ENCODE results near the gene ATP6V0E2. TPM values are rescaled to one million over a fixed set of nuclear protein-coding genes. Genes with fewer than 3 reads are reported as not detected.

Gene ATP6V0E2
- total RNA-seq, 1 experiment from 2014 or later = 26.2 TPM

DNA sequence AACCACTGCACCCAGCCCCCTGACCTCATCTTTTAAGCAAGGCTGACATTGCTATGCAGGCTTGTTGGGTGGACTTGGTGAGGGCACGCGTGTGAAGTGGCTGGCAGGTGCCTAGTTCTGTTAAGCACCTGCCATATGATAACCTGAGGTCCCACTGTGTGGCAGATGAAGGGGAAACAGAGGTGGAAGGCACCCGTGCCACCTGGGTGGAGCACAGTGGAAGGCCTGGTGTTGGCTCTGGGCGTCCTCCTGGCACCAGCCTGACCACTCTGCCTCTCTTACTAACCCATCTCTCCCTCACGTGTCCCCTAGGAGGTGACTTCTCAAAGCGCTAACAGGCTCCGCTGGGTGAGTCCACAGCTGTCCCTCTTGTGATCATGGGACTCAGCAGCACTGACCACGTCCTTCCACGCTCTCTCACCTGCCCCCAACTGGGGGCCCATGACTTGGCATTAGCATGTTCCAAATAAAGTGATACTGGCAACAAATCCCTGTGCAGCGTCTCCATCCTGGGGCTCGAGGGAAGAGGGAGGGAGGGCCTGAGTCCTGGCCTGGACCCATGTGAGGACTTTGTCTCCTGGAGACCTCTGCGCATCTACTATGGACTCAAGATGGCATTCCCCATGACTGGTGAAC is 40.2 kb upstream of the ATP6V0E2 start:
- POLR2A ChIA-PET = no interaction called here
- DNase-seq (ENCODE audit: low spot score) (peak; percentile 5), ATAC-seq (no peak)
- CTCF ChIA-PET = interaction anchor here (0.9 to 2.9 kb wide), 4 partner anchors 26 to 92 kb away, joined by 3 to 14 read pairs (median 4); no protein-coding TSS in a partner anchor
- Mint-ChIP-seq H3K4me3 (no peak overlapping the region), H3K4me1 (peaks cover 18% of the 10 kb centered on the region), H3K36me3 (no peaks in the 10 kb centered on the region), H3K9me3 (no peaks in the 10 kb centered on the region), H3K27me3 (ENCODE audit: low read depth) (peaks cover 9% of the 10 kb centered on the region), H3K27ac (no peak overlapping the region)
- TF ChIP-seq, protein P1, sequence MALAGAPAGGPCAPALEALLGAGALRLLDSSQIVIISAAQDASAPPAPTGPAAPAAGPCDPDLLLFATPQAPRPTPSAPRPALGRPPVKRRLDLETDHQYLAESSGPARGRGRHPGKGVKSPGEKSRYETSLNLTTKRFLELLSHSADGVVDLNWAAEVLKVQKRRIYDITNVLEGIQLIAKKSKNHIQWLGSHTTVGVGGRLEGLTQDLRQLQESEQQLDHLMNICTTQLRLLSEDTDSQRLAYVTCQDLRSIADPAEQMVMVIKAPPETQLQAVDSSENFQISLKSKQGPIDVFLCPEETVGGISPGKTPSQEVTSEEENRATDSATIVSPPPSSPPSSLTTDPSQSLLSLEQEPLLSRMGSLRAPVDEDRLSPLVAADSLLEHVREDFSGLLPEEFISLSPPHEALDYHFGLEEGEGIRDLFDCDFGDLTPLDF (CRISPR knock-in tag; IDR thresholded peaks at IDR 0.05) = no peak
- no peak for TF ChIP-seq NFATC4 (CRISPR knock-in tag; IDR thresholded peaks at IDR 0.05)
- TF ChIP-seq, protein P2, sequence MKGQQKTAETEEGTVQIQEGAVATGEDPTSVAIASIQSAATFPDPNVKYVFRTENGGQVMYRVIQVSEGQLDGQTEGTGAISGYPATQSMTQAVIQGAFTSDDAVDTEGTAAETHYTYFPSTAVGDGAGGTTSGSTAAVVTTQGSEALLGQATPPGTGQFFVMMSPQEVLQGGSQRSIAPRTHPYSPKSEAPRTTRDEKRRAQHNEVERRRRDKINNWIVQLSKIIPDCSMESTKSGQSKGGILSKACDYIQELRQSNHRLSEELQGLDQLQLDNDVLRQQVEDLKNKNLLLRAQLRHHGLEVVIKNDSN (CRISPR knock-in tag; IDR thresholded peaks at IDR 0.05) = no peak
- no peak for TF ChIP-seq MYBL2 (CRISPR knock-in tag; IDR thresholded peaks at IDR 0.05)
- no peak for TF ChIP-seq FOXJ3 (CRISPR knock-in tag; IDR thresholded peaks at IDR 0.05; ENCODE audit: borderline replicate concordance)
- TF ChIP-seq, protein P3, sequence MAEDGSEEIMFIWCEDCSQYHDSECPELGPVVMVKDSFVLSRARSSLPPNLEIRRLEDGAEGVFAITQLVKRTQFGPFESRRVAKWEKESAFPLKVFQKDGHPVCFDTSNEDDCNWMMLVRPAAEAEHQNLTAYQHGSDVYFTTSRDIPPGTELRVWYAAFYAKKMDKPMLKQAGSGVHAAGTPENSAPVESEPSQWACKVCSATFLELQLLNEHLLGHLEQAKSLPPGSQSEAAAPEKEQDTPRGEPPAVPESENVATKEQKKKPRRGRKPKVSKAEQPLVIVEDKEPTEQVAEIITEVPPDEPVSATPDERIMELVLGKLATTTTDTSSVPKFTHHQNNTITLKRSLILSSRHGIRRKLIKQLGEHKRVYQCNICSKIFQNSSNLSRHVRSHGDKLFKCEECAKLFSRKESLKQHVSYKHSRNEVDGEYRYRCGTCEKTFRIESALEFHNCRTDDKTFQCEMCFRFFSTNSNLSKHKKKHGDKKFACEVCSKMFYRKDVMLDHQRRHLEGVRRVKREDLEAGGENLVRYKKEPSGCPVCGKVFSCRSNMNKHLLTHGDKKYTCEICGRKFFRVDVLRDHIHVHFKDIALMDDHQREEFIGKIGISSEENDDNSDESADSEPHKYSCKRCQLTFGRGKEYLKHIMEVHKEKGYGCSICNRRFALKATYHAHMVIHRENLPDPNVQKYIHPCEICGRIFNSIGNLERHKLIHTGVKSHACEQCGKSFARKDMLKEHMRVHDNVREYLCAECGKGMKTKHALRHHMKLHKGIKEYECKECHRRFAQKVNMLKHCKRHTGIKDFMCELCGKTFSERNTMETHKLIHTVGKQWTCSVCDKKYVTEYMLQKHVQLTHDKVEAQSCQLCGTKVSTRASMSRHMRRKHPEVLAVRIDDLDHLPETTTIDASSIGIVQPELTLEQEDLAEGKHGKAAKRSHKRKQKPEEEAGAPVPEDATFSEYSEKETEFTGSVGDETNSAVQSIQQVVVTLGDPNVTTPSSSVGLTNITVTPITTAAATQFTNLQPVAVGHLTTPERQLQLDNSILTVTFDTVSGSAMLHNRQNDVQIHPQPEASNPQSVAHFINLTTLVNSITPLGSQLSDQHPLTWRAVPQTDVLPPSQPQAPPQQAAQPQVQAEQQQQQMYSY (CRISPR knock-in tag; IDR thresholded peaks at IDR 0.05) = no peak
- TF ChIP-seq, protein P4, sequence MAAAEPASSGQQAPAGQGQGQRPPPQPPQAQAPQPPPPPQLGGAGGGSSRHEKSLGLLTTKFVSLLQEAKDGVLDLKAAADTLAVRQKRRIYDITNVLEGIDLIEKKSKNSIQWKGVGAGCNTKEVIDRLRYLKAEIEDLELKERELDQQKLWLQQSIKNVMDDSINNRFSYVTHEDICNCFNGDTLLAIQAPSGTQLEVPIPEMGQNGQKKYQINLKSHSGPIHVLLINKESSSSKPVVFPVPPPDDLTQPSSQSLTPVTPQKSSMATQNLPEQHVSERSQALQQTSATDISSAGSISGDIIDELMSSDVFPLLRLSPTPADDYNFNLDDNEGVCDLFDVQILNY (CRISPR knock-in tag; IDR thresholded peaks at IDR 0.05) = no peak
- TF ChIP-seq, protein P5, sequence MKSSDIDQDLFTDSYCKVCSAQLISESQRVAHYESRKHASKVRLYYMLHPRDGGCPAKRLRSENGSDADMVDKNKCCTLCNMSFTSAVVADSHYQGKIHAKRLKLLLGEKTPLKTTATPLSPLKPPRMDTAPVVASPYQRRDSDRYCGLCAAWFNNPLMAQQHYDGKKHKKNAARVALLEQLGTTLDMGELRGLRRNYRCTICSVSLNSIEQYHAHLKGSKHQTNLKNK (CRISPR knock-in tag; IDR thresholded peaks at IDR 0.05) = no peak
- TF ChIP-seq FOXP1 (CRISPR knock-in tag; IDR thresholded peaks at IDR 0.05; ENCODE audit: borderline replicate concordance) = no peak

DNA sequence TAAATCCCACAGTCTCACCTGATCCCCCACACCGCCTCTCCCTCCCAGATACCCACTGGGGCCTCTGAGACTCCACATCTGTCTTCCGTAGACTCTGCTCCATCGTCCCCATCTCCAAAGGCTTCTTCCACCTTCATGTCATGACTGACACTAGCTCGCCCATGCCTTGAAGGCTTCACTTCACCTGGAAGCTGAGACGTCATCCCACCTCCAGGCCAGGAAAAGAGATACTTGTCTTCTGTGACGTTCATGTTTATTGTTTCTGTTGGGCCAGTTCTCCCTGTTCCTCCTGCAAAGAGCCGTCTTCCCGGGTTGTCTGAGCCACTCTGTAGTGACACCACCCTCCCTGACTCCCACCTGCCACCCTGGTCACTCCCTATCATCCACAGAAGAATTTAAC is 39.2 kb upstream of the ATP6V0E2 start:
- CTCF ChIA-PET = interaction anchor here (0.7 to 1.8 kb wide), 5 partner anchors 15 to 93 kb away, joined by 3 to 5 read pairs (median 3); no protein-coding TSS in a partner anchor
- peaks cover 26% of the 10 kb centered on the region for H3K4me1 Mint-ChIP-seq

More for the DNA sequence above, 39.2 kb upstream of the ATP6V0E2 start:
- no peak for TF ChIP-seq TCF7 (CRISPR knock-in tag; IDR thresholded peaks at IDR 0.05; ENCODE audit: low read depth)
- TF ChIP-seq FOXJ3 (CRISPR knock-in tag; IDR thresholded peaks at IDR 0.05; ENCODE audit: borderline replicate concordance) = no peak
- TF ChIP-seq HMGA2 (CRISPR knock-in tag; IDR thresholded peaks at IDR 0.05) = no peak
- TF ChIP-seq, protein P6, sequence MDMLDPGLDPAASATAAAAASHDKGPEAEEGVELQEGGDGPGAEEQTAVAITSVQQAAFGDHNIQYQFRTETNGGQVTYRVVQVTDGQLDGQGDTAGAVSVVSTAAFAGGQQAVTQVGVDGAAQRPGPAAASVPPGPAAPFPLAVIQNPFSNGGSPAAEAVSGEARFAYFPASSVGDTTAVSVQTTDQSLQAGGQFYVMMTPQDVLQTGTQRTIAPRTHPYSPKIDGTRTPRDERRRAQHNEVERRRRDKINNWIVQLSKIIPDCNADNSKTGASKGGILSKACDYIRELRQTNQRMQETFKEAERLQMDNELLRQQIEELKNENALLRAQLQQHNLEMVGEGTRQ (CRISPR knock-in tag; IDR thresholded peaks at IDR 0.05) = no peak
- TF ChIP-seq, protein P7, sequence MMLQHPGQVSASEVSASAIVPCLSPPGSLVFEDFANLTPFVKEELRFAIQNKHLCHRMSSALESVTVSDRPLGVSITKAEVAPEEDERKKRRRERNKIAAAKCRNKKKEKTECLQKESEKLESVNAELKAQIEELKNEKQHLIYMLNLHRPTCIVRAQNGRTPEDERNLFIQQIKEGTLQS (CRISPR knock-in tag; conservative IDR thresholded peaks at IDR 0.05) = no peak
- TF ChIP-seq CREB1 (CRISPR knock-in tag; IDR thresholded peaks at IDR 0.05) = no peak
- no peak for TF ChIP-seq PRRX2 (CRISPR knock-in tag; IDR thresholded peaks at IDR 0.05)
- TF ChIP-seq SMAD4 (CRISPR knock-in tag; IDR thresholded peaks at IDR 0.05) = no peak
- TF ChIP-seq, protein P8, sequence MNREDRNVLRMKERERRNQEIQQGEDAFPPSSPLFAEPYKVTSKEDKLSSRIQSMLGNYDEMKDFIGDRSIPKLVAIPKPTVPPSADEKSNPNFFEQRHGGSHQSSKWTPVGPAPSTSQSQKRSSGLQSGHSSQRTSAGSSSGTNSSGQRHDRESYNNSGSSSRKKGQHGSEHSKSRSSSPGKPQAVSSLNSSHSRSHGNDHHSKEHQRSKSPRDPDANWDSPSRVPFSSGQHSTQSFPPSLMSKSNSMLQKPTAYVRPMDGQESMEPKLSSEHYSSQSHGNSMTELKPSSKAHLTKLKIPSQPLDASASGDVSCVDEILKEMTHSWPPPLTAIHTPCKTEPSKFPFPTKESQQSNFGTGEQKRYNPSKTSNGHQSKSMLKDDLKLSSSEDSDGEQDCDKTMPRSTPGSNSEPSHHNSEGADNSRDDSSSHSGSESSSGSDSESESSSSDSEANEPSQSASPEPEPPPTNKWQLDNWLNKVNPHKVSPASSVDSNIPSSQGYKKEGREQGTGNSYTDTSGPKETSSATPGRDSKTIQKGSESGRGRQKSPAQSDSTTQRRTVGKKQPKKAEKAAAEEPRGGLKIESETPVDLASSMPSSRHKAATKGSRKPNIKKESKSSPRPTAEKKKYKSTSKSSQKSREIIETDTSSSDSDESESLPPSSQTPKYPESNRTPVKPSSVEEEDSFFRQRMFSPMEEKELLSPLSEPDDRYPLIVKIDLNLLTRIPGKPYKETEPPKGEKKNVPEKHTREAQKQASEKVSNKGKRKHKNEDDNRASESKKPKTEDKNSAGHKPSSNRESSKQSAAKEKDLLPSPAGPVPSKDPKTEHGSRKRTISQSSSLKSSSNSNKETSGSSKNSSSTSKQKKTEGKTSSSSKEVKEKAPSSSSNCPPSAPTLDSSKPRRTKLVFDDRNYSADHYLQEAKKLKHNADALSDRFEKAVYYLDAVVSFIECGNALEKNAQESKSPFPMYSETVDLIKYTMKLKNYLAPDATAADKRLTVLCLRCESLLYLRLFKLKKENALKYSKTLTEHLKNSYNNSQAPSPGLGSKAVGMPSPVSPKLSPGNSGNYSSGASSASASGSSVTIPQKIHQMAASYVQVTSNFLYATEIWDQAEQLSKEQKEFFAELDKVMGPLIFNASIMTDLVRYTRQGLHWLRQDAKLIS (CRISPR knock-in tag; IDR thresholded peaks at IDR 0.05; ENCODE audit: borderline replicate concordance) = no peak
- TF ChIP-seq, protein P9, sequence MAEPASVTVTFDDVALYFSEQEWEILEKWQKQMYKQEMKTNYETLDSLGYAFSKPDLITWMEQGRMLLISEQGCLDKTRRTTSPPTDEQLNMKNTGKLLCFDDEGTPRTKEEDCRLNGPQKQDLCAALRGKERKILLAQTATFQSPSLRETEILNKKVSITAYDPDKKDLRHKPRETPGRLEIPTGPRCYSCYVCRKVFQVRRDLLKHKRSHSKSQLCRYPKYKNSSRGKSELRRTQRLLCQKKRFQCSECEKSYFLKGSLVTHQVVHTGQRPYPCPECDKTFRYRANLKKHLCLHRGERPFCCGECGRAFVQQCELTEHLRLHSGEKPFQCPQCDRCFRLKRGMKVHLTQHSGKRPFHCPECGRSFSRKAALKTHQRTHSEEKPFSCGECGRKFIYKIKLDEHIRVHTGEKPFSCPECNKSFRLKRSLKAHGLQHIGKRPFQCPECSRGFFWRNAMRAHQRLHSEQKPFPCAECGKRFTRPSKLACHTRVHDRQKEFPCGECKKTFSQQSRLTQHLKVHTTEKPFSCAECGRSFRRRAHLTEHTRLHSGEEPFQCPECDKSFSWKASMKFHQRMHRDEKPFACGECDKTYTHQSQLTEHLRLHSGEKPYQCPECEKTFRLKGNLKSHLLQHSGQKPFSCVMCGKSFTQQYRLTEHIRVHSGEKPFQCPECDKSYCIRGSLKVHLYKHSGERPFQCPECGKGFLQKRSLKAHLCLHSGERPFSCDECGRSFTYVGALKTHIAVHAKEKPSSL (CRISPR knock-in tag; conservative IDR thresholded peaks at IDR 0.05) = no peak
- no peak for TF ChIP-seq RORB (CRISPR knock-in tag; IDR thresholded peaks at IDR 0.05)
- Mint-ChIP-seq H3K27ac (no peak overlapping the region), H3K36me3 (no peaks in the 10 kb centered on the region), H3K4me3 (no peak overlapping the region), H3K27me3 (ENCODE audit: low read depth) (peaks cover 17% of the 10 kb centered on the region), H3K9me3 (no peaks in the 10 kb centered on the region)
- no peak for DNase-seq (ENCODE audit: low spot score)
- POLR2A ChIA-PET = no interaction called here
- no peak for ATAC-seq

Data from WTC11 (cell line).